Neural progenitor cell (in vitro differentiated cells): ENCODE results near the gene CFAP54.

ENCODE experiments used
- EZH2 ChIP-seq: fragments of 200-600 bp; sonication (generic); IDR thresholded peaks from 2 replicates; pipeline ENCODE4 v1.6.1; 2017; ENCODE audit warnings: antibody characterized with exemption, mild to moderate bottlenecking, moderate library complexity
- TF ChIP-seq, protein P1 (sequence below): fragments of 200-600 bp; sonication (generic); IDR thresholded peaks from 2 replicates; pipeline ENCODE4 v1.5.1; 2017; ENCODE audit warnings: antibody characterized with exemption, mild to moderate bottlenecking

DNA sequence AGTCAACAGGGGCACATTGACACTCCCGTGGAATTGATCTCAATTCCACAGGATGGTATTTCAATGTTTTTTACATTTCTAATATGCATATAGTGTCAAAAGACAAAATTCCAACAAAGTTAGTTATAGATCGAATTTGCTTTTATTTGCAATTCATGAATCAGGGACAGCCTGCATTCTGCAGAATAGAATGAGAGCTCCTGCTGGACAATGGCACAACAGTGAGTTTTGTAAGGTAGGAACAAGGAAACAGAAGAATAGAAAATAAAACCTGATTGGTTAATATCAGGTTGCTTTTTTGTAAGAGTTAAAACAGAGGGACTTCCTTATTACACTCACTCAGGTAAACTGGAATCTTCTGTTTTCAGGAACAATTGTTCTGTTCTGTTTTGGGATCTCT, 384.8 kb downstream of the CFAP54 start:
- TF ChIP-seq, protein P1, sequence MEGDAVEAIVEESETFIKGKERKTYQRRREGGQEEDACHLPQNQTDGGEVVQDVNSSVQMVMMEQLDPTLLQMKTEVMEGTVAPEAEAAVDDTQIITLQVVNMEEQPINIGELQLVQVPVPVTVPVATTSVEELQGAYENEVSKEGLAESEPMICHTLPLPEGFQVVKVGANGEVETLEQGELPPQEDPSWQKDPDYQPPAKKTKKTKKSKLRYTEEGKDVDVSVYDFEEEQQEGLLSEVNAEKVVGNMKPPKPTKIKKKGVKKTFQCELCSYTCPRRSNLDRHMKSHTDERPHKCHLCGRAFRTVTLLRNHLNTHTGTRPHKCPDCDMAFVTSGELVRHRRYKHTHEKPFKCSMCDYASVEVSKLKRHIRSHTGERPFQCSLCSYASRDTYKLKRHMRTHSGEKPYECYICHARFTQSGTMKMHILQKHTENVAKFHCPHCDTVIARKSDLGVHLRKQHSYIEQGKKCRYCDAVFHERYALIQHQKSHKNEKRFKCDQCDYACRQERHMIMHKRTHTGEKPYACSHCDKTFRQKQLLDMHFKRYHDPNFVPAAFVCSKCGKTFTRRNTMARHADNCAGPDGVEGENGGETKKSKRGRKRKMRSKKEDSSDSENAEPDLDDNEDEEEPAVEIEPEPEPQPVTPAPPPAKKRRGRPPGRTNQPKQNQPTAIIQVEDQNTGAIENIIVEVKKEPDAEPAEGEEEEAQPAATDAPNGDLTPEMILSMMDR = no peak
- TF ChIP-seq EZH2 = no peak
